Measurements from ENCODE around the gene PRIMPOL.
"Not testable (repeated sequence)": the region's sequence is repeated elsewhere in the genome, so short reads cannot be mapped to it uniquely, and the experiment has no call there.

- TF ChIP-seq, protein P1, sequence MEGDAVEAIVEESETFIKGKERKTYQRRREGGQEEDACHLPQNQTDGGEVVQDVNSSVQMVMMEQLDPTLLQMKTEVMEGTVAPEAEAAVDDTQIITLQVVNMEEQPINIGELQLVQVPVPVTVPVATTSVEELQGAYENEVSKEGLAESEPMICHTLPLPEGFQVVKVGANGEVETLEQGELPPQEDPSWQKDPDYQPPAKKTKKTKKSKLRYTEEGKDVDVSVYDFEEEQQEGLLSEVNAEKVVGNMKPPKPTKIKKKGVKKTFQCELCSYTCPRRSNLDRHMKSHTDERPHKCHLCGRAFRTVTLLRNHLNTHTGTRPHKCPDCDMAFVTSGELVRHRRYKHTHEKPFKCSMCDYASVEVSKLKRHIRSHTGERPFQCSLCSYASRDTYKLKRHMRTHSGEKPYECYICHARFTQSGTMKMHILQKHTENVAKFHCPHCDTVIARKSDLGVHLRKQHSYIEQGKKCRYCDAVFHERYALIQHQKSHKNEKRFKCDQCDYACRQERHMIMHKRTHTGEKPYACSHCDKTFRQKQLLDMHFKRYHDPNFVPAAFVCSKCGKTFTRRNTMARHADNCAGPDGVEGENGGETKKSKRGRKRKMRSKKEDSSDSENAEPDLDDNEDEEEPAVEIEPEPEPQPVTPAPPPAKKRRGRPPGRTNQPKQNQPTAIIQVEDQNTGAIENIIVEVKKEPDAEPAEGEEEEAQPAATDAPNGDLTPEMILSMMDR (conservative IDR thresholded peaks at IDR 0.05 in 1 of 2, IDR thresholded peaks at IDR 0.05 in 1 of 2; ENCODE audit: low read depth in 1 of 2, low read length in 2 of 2), result not testable (repeated sequence)
- TF ChIP-seq EZH2 (IDR thresholded peaks at IDR 0.05; ENCODE audit: low read length, missing control alignments), result not testable (repeated sequence)
Measured at GRCh38 chr4:184625783-184626596, 23.5 kb upstream of the PRIMPOL start.

Data from fibroblast of lung (primary cell).